HepG2 (cell line): ENCODE results near the gene MOV10L1. TPM values are rescaled to one million over a fixed set of nuclear protein-coding genes. Genes with fewer than 3 reads are reported as not detected.

Experiments used
- ATAC-seq: fragments of 200-7000 bp; cut with Tn5 transposase; 3 replicates; pipeline ENCODE4 v1.9.1; 2020; ENCODE audit warnings: mild to moderate bottlenecking, moderate library complexity
- BruUV-seq: library from RNA; stranded (reverse); fragments of 400-500 nt; replicated peaks from 2 replicates; lab custom pipeline; 2021; lab: Mats Ljungman, UMichigan
- CTCF ChIA-PET: fragments of 300-600 bp; formaldehyde crosslinking; extraction: SDS; loops from one replicate; lab custom pipeline; 2021; ENCODE audit warnings: low total read pairs, inconsistent platforms, low intra/inter-chr PET ratio; lab: Yijun Ruan, JAX
- POLR2A ChIA-PET: fragments of 350-600 bp; sonication (Branson Sonifier 250); formaldehyde crosslinking; loops from one replicate; lab custom pipeline; 2020; ENCODE audit warnings: antibody characterized with exemption, inconsistent platforms; lab: Yijun Ruan, JAX
- DNase-seq: peaks from one replicate; pipeline ENCODE4 v3.0.0-alpha.2; 2015; ENCODE audit warnings: low spot score
- FAIRE-seq: peaks from 3 replicates; lab custom pipeline; 2011; peaks lifted over from hg19 to GRCh38; lab: Jason Lieb, UNC
- H2AFZ ChIP-seq: one replicate; pipeline ENCODE4 v1.6.1; 2011; ENCODE audit warnings: low read length, inconsistent platforms
- H3K27ac ChIP-seq: fragments of 300-600 bp; 3 replicates; pipeline ENCODE4 v1.8.0; 2011; ENCODE audit warnings: mixed run types, mild to moderate bottlenecking, mixed read lengths, low read length, inconsistent platforms; ENCODE audit not compliant: insufficient read depth; ENCODE audit errors: extremely low read length
- H3K27me3 ChIP-seq, 2 experiments: fragments of 200-600 bp in 1 of 2; 2 replicates in 1 of 2; 3 replicates in 1 of 2; pipeline versions ENCODE4 v1.6.0 to v1.8.0; 2011; ENCODE audit warnings: low read length in 2 of 2, mild to moderate bottlenecking in 2 of 2, moderate library complexity in 2 of 2, inconsistent platforms in 1 of 2; ENCODE audit not compliant: insufficient read depth in 2 of 2, control insufficient read depth in 1 of 2
- H3K36me3 ChIP-seq, 2 experiments: fragments of 200-600 bp in 1 of 2; replicated peaks in 1 of 2; 2 replicates in 1 of 2; 3 replicates in 1 of 2; pipeline versions ENCODE4 v1.5.1 to v1.8.0; 2011; ENCODE audit warnings: low read length in 2 of 2, inconsistent platforms in 1 of 2; ENCODE audit not compliant: insufficient read depth in 2 of 2, control insufficient read depth in 1 of 2
- H3K4me1 ChIP-seq: 2 replicates; pipeline ENCODE4 v1.5.1; 2012; ENCODE audit warnings: low read length, inconsistent platforms; ENCODE audit not compliant: insufficient read depth
- H3K4me2 ChIP-seq: 2 replicates; pipeline ENCODE4 v1.6.0; 2011; ENCODE audit warnings: low read depth, low read length, inconsistent platforms
- H3K4me3 ChIP-seq, 3 experiments: fragments of 200-600 bp in 1 of 3; sonication (generic), shearing (Covaris generic) in 1 of 3; replicated peaks in 1 of 3; 2 replicates each; pipeline ENCODE4 v1.5.1; 2011 to 2016; ENCODE audit warnings: low read length in 3 of 3, inconsistent platforms in 2 of 3, low read depth in 2 of 3, mild to moderate bottlenecking in 2 of 3, control low read depth in 1 of 3, mixed read lengths in 1 of 3; ENCODE audit not compliant: insufficient read depth in 1 of 3
- H3K79me2 ChIP-seq: one replicate; pipeline ENCODE4 v1.6.1; 2011; ENCODE audit warnings: low read length, inconsistent platforms; ENCODE audit not compliant: insufficient read depth
- H3K9ac ChIP-seq: 2 replicates; pipeline ENCODE4 v1.6.0; 2011; ENCODE audit warnings: mild to moderate bottlenecking, low read depth, low read length, inconsistent platforms; ENCODE audit not compliant: insufficient read depth
- H3K9me3 ChIP-seq: 2 replicates; pipeline ENCODE4 v1.5.1; 2012; ENCODE audit warnings: mild to moderate bottlenecking, low read length
- H4K20me1 ChIP-seq: 2 replicates; pipeline ENCODE4 v1.6.0; 2011; ENCODE audit warnings: inconsistent platforms, mild to moderate bottlenecking, low read length, moderate library complexity; ENCODE audit not compliant: insufficient read depth
- EP300 ChIP-seq, 3 experiments: sonication (generic) in 1 of 3; formaldehyde crosslinking in 1 of 3; IDR thresholded peaks; 2 replicates each; pipeline versions ENCODE4 v1.5.1 to v1.6.1; 2011 to 2020; ENCODE audit warnings: low read depth in 2 of 3, low read length in 2 of 3, borderline replicate concordance in 1 of 3, improper control_type of control experiment in 1 of 3, mild to moderate bottlenecking in 1 of 3, missing genetic modification reagents in 1 of 3, moderate library complexity in 1 of 3
- KLF15 ChIP-seq: sonication (generic); formaldehyde crosslinking; IDR thresholded peaks from 2 replicates; pipeline ENCODE4 v1.8.1; 2023; ENCODE audit warnings: borderline replicate concordance, mild to moderate bottlenecking, inconsistent platforms, missing genetic modification reagents, mixed read lengths
- SRSF1 ChIP-seq: fragments of 200-400 bp; formaldehyde crosslinking; optimal IDR thresholded peaks from 2 replicates; pipeline ENCODE3; 2017; ENCODE audit warnings: mild to moderate bottlenecking, low read depth, low read length, moderate library complexity
- ZBTB8A ChIP-seq: sonication (generic); formaldehyde crosslinking; IDR thresholded peaks from 2 replicates; pipeline ENCODE4 v1.4.0; 2020; ENCODE audit warnings: mild to moderate bottlenecking, low read depth, missing genetic modification reagents, borderline replicate concordance
- ZFP62 ChIP-seq: sonication (generic); formaldehyde crosslinking; IDR thresholded peaks from 2 replicates; pipeline ENCODE4 v1.4.0; 2020; ENCODE audit warnings: missing genetic modification reagents
- ZKSCAN1 ChIP-seq: fragments of 150-350 bp; IDR thresholded peaks from 2 replicates; pipeline ENCODE4 v1.6.1; 2014; ENCODE audit warnings: low read length
- ZNF224 ChIP-seq: sonication (generic); formaldehyde crosslinking; IDR thresholded peaks from 2 replicates; pipeline ENCODE4 v1.5.0; 2020; ENCODE audit warnings: mild to moderate bottlenecking, missing genetic modification reagents
- ZNF317 ChIP-seq: sonication (generic); formaldehyde crosslinking; IDR thresholded peaks from 2 replicates; pipeline ENCODE4 v1.5.0; 2020; ENCODE audit warnings: mild to moderate bottlenecking, missing genetic modification reagents
- ZNF446 ChIP-seq: sonication (generic); formaldehyde crosslinking; IDR thresholded peaks from 2 replicates; pipeline ENCODE4 v1.5.0; 2020; ENCODE audit warnings: mild to moderate bottlenecking, missing genetic modification reagents
- ZNF513 ChIP-seq: sonication (generic); formaldehyde crosslinking; conservative IDR thresholded peaks from 2 replicates; pipeline ENCODE4 v1.5.0; 2020; ENCODE audit warnings: missing genetic modification reagents
- ZNF674 ChIP-seq: sonication (generic); formaldehyde crosslinking; IDR thresholded peaks from 2 replicates; pipeline ENCODE4 v1.5.0; 2020; ENCODE audit warnings: low read depth, mild to moderate bottlenecking, missing genetic modification reagents
- ZXDC ChIP-seq: sonication (generic); formaldehyde crosslinking; IDR thresholded peaks from 2 replicates; pipeline ENCODE4 v1.5.0; 2020; ENCODE audit warnings: mild to moderate bottlenecking, missing genetic modification reagents
- WGBS: methylation state at CpG from one replicate; pipeline ENCODE4 v1.1.6; 2017; ENCODE audit warnings: low lambda C conversion rate; 5-methylcytosine and 5-hydroxymethylcytosine counted together
- in situ Hi-C: cut with HindIII; loops from 2 replicates; pipeline ENCODE4 v1.10.0; 2017; ENCODE audit warnings: low pct_unique_long_range_greater_than_20kb; ENCODE audit not compliant: extremely low pct_ligation_motif_present
- intact Hi-C: fragments of 100-400 bp; cut with micrococcal nuclease; formaldehyde crosslinking; loops from one replicate; pipeline ENCODE4 v1.10.0; 2022; ENCODE audit not compliant: unreplicated experiment
- polyA plus RNA-seq, 8 experiments: library from polyadenylated mRNA; depleted of rRNA in 3 of 8; stranded (reverse) in 7 of 8; unstranded in 1 of 8; fragments of >200 nt; fragmentation: Illumina TruSeq in 4 of 8; extraction: Trizol in 4 of 8; gene quantifications; 2 replicates each; pipeline versions ENCODE4 v1.2.1 to v1.2.3, GENCODE V29; 2011 to 2016; ENCODE audit warnings: low read depth in 4 of 8, missing spikeins in 1 of 8, mixed read lengths in 1 of 8; ENCODE audit not compliant: insufficient read depth in 1 of 8
- total RNA-seq, 5 experiments: library from RNA; depleted of rRNA; stranded (reverse); fragments of >200 nt; fragmentation: Illumina TruSeq; extraction: Trizol; gene quantifications; 2 replicates each; pipeline ENCODE4 v1.2.3, GENCODE V29; 2016; ENCODE audit warnings: low read depth in 1 of 5

MOV10L1 gene
- total and polyA plus RNA-seq, 2 of the 13 experiments (the other 11 are each of a cell fraction or from before 2014, with no cell fraction given), result 0.11 to 0.12 TPM

- Histone ChIP-seq H3K4me2 (no peak overlapping the region), H3K36me3 (no peaks in the 10 kb centered on the region), H3K79me2 (no peaks in the 10 kb centered on the region), H3K9me3 (no peaks in the 10 kb centered on the region), H3K9ac (no peak overlapping the region), H3K4me1 (no peaks in the 10 kb centered on the region), H2AFZ (no peak overlapping the region), H4K20me1 (no peaks in the 10 kb centered on the region), H3K27ac (no peak overlapping the region), H3K4me3 (no peak overlapping the region), H3K27me3 (peaks cover 3 to 11% of the 10 kb centered on the region in 2 experiments; a peak in 4 of 5 replicates)
- in situ Hi-C loops (no loop called here), intact Hi-C loops (no loop called here)
- ChIA-PET CTCF (no interaction called here), POLR2A (no interaction called here)
- FAIRE-seq (no peak), DNase-seq (no peak), ATAC-seq (no peak)
- WGBS, result 32% methylated on average over 8 of the region's 8 CpGs
- no peak for TF ChIP-seq ZNF513 (CRISPR knock-in tag)
- no peak for TF ChIP-seq EP300 (IDR thresholded peaks at IDR 0.05; ENCODE audit: low read depth in 2 of 2, low read length in 2 of 2)
- no peak for TF ChIP-seq EP300 (CRISPR knock-in tag; IDR thresholded peaks at IDR 0.05; ENCODE audit: borderline replicate concordance)
- TF ChIP-seq ZKSCAN1, result no peak
- no TSS peak for BruUV-seq
These were observed 19.4 kb upstream of the MOV10L1 start for GRCh38 chr22:50070366-50070765.

- in situ Hi-C loops (no loop called here), intact Hi-C loops (no loop called here)
- Histone ChIP-seq H3K9ac (no peak overlapping the region), H3K79me2 (no peaks in the 10 kb centered on the region), H3K4me3 (no peak overlapping the region), H3K27ac (no peak overlapping the region), H2AFZ (no peak overlapping the region), H3K36me3 (no peaks in the 10 kb centered on the region), H3K4me1 (no peaks in the 10 kb centered on the region), H3K27me3 (peaks cover 3 to 12% of the 10 kb centered on the region in 2 experiments; a peak in 3 of 5 replicates), H4K20me1 (no peaks in the 10 kb centered on the region), H3K4me2 (no peak overlapping the region), H3K9me3 (no peaks in the 10 kb centered on the region)
- ChIA-PET POLR2A (no interaction called here), CTCF (no interaction called here)
- FAIRE-seq (no peak), DNase-seq (no peak), ATAC-seq (no peak; the same call in 2 of the 3 replicates)
- no TSS peak for BruUV-seq
- 31% methylated on average over 14 of the region's 14 CpGs for WGBS
- TF ChIP-seq ZNF224 (CRISPR knock-in tag), result no peak
- TF ChIP-seq ZXDC (CRISPR knock-in tag), result no peak
- TF ChIP-seq SRSF1, result no peak
- no peak for TF ChIP-seq KLF15 (CRISPR knock-in tag)
- TF ChIP-seq ZNF674 (CRISPR knock-in tag), result no peak
- TF ChIP-seq ZNF317 (CRISPR knock-in tag), result no peak
- TF ChIP-seq ZNF446, result no peak
- TF ChIP-seq ZBTB8A (CRISPR knock-in tag), result no peak
- TF ChIP-seq ZFP62 (CRISPR knock-in tag), result no peak
These were observed 18.2 kb upstream of the MOV10L1 start for GRCh38 chr22:50071432-50072166.
